K562 (cell line): ENCODE results near the gene TPBGL. TPM values are rescaled to one million over a fixed set of nuclear protein-coding genes. Genes with fewer than 3 reads are reported as not detected.

Experiments used
- CREB1 ChIP-seq, 2 experiments: sonication (generic) in 1 of 2; formaldehyde crosslinking in 1 of 2; IDR thresholded peaks; 2 replicates each; pipeline versions ENCODE4 v1.6.1 to v1.8.0; 2012 to 2022; ENCODE audit warnings: inconsistent platforms in 1 of 2, mild to moderate bottlenecking in 1 of 2, missing genetic modification reagents in 1 of 2, moderate library complexity in 1 of 2
- FOXA3 ChIP-seq, 2 experiments: fragments of 450-650 bp in 1 of 2; sonication (generic) in 1 of 2; formaldehyde crosslinking; IDR thresholded peaks in 1 of 2; conservative IDR thresholded peaks in 1 of 2; 2 replicates each; pipeline versions ENCODE4 v1.4.0 to v1.8.0; 2020 to 2022; ENCODE audit warnings: mild to moderate bottlenecking in 2 of 2, missing genetic modification reagents in 1 of 2
- FOXP1 ChIP-seq: sonication (generic); formaldehyde crosslinking; IDR thresholded peaks from 2 replicates; pipeline ENCODE4 v1.8.0; 2022; ENCODE audit warnings: mild to moderate bottlenecking, missing genetic modification reagents
- HDAC2 ChIP-seq: fragments of 450-650 bp; IDR thresholded peaks from 2 replicates; pipeline ENCODE4 v1.6.1; 2016; ENCODE audit warnings: mild to moderate bottlenecking
- KDM1A ChIP-seq, 2 experiments: fragments of 450-650 bp; IDR thresholded peaks; 2 replicates each; pipeline ENCODE4 v1.6.1; 2016; ENCODE audit warnings: mild to moderate bottlenecking in 2 of 2
- MAZ ChIP-seq, 2 experiments: fragments of 450-650 bp in 1 of 2; sonication (generic) in 1 of 2; formaldehyde crosslinking; IDR thresholded peaks in 1 of 2; conservative IDR thresholded peaks in 1 of 2; 2 replicates each; pipeline versions ENCODE4 v1.4.0 to v1.5.0; 2020; ENCODE audit warnings: mild to moderate bottlenecking in 1 of 2, missing genetic modification reagents in 1 of 2
- PHF8 ChIP-seq: fragments of 200-600 bp; sonication (generic); IDR thresholded peaks from 2 replicates; pipeline ENCODE4 v1.6.1; 2012; ENCODE audit warnings: mixed run types, mild to moderate bottlenecking, inconsistent platforms, low read length, moderate library complexity, borderline replicate concordance
- RBM14 ChIP-seq: fragments of 200-400 bp; formaldehyde crosslinking; IDR thresholded peaks from 2 replicates; pipeline ENCODE4 v1.6.1; 2018; ENCODE audit warnings: low read depth, mild to moderate bottlenecking, low read length, moderate library complexity, borderline replicate concordance; ENCODE audit not compliant: insufficient read depth
- RFX5 ChIP-seq: IDR thresholded peaks from 2 replicates; pipeline ENCODE4 v1.6.1; 2011; ENCODE audit warnings: low read depth, mild to moderate bottlenecking, improper control_type of control experiment, low read length
- RNF2 ChIP-seq: sonication (generic); IDR thresholded peaks from 2 replicates; pipeline ENCODE4 v1.6.1; 2016
- SMAD4 ChIP-seq: fragments of 250-450 bp; sonication (Bioruptor Pico); conservative IDR thresholded peaks from 2 replicates; pipeline ENCODE4 v1.8.0; 2021; ENCODE audit warnings: inconsistent platforms, mild to moderate bottlenecking, moderate library complexity
- SOX6 ChIP-seq: fragments of 450-650 bp; IDR thresholded peaks from 2 replicates; pipeline ENCODE4 v1.6.1; 2014; ENCODE audit warnings: mild to moderate bottlenecking
- TAL1 ChIP-seq: fragments of 450-650 bp; IDR thresholded peaks from 2 replicates; pipeline ENCODE4 v1.6.1; 2016; ENCODE audit warnings: mild to moderate bottlenecking
- ZFP36 ChIP-seq: fragments of 150-350 bp; IDR thresholded peaks from 2 replicates; pipeline ENCODE4 v1.6.1; 2018; ENCODE audit warnings: low read length, low read depth; ENCODE audit not compliant: partially characterized antibody
- polyA plus RNA-seq, 8 experiments: library from polyadenylated mRNA; depleted of rRNA in 4 of 8; stranded (reverse) in 5 of 8; unstranded in 3 of 8; fragments of >200 nt; fragmentation: Nextera tagmentation in 2 of 8; fragmentation: Illumina TruSeq in 1 of 8; extraction: Ambion mirVana in 2 of 8; extraction: Trizol in 1 of 8; gene quantifications; 2 replicates each; pipeline versions ENCODE4 v1.2.1 to v1.2.3, GENCODE V29; 2011 to 2014; ENCODE audit warnings: inconsistent platforms in 1 of 8, missing spikeins in 1 of 8
- total RNA-seq, 7 experiments: library from RNA; depleted of rRNA in 6 of 7; stranded (reverse); fragments of >200 nt in 6 of 7; fragmentation: Illumina TruSeq in 2 of 7; extraction: Trizol in 2 of 7; gene quantifications; 2 replicates each; pipeline versions ENCODE4 v1.2.1 to v1.2.3, GENCODE V29; 2011 to 2021; ENCODE audit warnings: low replicate concordance in 1 of 7
- TF ChIP-seq, protein P1 (sequence below), 2 experiments: fragments of 150-350 bp in 1 of 2; IDR thresholded peaks; 2 replicates each; pipeline ENCODE4 v1.6.1; 2012 to 2016; ENCODE audit warnings: low read depth in 2 of 2, low read length in 2 of 2, mild to moderate bottlenecking in 1 of 2, moderate library complexity in 1 of 2
- TF ChIP-seq, protein P2 (sequence below): sonication (generic); formaldehyde crosslinking; IDR thresholded peaks from 2 replicates; pipeline ENCODE4 v1.8.0; 2022; ENCODE audit warnings: missing genetic modification reagents, mild to moderate bottlenecking, moderate library complexity, borderline replicate concordance
- TF ChIP-seq, protein P3 (sequence below): fragments of 200-800 bp; sonication (Bioruptor generic); IDR thresholded peaks from 2 replicates; pipeline ENCODE4 v1.6.1; 2017; ENCODE audit warnings: missing genetic modification characterization, missing compliant biosample characterization
- TF ChIP-seq, protein P4 (sequence below), 3 experiments: fragments of 200-800 bp in 1 of 3; fragments of 250-450 bp in 1 of 3; fragments of 450-650 bp in 1 of 3; sonication (Bioruptor Pico) in 1 of 3; sonication (Bioruptor generic) in 1 of 3; formaldehyde crosslinking in 1 of 3; IDR thresholded peaks; 2 replicates each; pipeline versions ENCODE4 v1.6.1 to v1.8.0; 2016 to 2022; ENCODE audit warnings: mild to moderate bottlenecking in 2 of 3, missing genetic modification characterization in 2 of 3, missing compliant biosample characterization in 1 of 3, moderate library complexity in 1 of 3

The TPBGL gene
- total and polyA plus RNA-seq, 9 of the 15 experiments (the other 6 are each of a cell fraction or from before 2014, with no cell fraction given) = 0.04 to 0.11 (median 0.06) TPM; not detected in 6

DNA sequence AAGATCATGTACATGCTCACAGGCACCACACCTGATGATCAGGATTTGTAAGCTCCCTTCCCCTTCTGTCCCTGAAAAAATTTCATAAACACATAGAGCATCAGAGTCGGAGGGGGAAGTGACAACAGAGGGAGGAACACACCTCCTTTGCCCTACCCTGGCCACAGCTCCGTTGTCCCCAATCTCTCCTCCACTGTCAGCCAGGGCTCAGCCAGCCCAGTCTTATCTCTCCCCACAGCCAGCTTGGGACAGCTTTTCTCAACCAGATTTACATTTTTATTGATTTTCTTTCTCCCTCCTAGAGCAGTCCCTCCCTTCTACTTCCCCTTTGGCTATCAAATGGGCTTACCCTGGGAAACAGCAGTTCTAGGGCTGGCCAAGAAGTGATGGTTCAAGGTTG lies 32.1 kb upstream of the TPBGL start (continued):
- no peak for TF ChIP-seq FOXP1 (CRISPR knock-in tag)
- TF ChIP-seq, protein P1, sequence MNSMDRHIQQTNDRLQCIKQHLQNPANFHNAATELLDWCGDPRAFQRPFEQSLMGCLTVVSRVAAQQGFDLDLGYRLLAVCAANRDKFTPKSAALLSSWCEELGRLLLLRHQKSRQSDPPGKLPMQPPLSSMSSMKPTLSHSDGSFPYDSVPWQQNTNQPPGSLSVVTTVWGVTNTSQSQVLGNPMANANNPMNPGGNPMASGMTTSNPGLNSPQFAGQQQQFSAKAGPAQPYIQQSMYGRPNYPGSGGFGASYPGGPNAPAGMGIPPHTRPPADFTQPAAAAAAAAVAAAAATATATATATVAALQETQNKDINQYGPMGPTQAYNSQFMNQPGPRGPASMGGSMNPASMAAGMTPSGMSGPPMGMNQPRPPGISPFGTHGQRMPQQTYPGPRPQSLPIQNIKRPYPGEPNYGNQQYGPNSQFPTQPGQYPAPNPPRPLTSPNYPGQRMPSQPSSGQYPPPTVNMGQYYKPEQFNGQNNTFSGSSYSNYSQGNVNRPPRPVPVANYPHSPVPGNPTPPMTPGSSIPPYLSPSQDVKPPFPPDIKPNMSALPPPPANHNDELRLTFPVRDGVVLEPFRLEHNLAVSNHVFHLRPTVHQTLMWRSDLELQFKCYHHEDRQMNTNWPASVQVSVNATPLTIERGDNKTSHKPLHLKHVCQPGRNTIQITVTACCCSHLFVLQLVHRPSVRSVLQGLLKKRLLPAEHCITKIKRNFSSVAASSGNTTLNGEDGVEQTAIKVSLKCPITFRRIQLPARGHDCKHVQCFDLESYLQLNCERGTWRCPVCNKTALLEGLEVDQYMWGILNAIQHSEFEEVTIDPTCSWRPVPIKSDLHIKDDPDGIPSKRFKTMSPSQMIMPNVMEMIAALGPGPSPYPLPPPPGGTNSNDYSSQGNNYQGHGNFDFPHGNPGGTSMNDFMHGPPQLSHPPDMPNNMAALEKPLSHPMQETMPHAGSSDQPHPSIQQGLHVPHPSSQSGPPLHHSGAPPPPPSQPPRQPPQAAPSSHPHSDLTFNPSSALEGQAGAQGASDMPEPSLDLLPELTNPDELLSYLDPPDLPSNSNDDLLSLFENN (IDR thresholded peaks at IDR 0.05; ENCODE audit: low read depth in 2 of 2, low read length in 2 of 2) = peak in 1 of 2 experiments; percentile 89; a peak in 2 of 4 replicates
- TF ChIP-seq RBM14 = no peak
- no peak for TF ChIP-seq RFX5
- no peak; a peak in 1 of 4 replicates for TF ChIP-seq FOXA3 (CRISPR knock-in tag; conservative IDR thresholded peaks at IDR 0.05 in 1 of 2, IDR thresholded peaks at IDR 0.05 in 1 of 2)
- TF ChIP-seq PHF8 = no peak
- peak; percentile 98 for TF ChIP-seq HDAC2
- TF ChIP-seq, protein P2, sequence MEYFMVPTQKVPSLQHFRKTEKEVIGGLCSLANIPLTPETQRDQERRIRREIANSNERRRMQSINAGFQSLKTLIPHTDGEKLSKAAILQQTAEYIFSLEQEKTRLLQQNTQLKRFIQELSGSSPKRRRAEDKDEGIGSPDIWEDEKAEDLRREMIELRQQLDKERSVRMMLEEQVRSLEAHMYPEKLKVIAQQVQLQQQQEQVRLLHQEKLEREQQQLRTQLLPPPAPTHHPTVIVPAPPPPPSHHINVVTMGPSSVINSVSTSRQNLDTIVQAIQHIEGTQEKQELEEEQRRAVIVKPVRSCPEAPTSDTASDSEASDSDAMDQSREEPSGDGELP (CRISPR knock-in tag) = peak; percentile 79
- TF ChIP-seq, protein P3, sequence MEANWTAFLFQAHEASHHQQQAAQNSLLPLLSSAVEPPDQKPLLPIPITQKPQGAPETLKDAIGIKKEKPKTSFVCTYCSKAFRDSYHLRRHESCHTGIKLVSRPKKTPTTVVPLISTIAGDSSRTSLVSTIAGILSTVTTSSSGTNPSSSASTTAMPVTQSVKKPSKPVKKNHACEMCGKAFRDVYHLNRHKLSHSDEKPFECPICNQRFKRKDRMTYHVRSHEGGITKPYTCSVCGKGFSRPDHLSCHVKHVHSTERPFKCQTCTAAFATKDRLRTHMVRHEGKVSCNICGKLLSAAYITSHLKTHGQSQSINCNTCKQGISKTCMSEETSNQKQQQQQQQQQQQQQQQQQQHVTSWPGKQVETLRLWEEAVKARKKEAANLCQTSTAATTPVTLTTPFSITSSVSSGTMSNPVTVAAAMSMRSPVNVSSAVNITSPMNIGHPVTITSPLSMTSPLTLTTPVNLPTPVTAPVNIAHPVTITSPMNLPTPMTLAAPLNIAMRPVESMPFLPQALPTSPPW (CRISPR knock-in tag) = peak; percentile 59
- peak; percentile 40; the same call in 1 of the 2 replicates for TF ChIP-seq CREB1 (IDR thresholded peaks at IDR 0.05)
- 0 out of 2 replicates have a peak, but pooled peaks have one; percentile 26 for TF ChIP-seq CREB1 (CRISPR knock-in tag; IDR thresholded peaks at IDR 0.05)
- peak; percentile 80 for TF ChIP-seq SOX6
- TF ChIP-seq, protein P4, sequence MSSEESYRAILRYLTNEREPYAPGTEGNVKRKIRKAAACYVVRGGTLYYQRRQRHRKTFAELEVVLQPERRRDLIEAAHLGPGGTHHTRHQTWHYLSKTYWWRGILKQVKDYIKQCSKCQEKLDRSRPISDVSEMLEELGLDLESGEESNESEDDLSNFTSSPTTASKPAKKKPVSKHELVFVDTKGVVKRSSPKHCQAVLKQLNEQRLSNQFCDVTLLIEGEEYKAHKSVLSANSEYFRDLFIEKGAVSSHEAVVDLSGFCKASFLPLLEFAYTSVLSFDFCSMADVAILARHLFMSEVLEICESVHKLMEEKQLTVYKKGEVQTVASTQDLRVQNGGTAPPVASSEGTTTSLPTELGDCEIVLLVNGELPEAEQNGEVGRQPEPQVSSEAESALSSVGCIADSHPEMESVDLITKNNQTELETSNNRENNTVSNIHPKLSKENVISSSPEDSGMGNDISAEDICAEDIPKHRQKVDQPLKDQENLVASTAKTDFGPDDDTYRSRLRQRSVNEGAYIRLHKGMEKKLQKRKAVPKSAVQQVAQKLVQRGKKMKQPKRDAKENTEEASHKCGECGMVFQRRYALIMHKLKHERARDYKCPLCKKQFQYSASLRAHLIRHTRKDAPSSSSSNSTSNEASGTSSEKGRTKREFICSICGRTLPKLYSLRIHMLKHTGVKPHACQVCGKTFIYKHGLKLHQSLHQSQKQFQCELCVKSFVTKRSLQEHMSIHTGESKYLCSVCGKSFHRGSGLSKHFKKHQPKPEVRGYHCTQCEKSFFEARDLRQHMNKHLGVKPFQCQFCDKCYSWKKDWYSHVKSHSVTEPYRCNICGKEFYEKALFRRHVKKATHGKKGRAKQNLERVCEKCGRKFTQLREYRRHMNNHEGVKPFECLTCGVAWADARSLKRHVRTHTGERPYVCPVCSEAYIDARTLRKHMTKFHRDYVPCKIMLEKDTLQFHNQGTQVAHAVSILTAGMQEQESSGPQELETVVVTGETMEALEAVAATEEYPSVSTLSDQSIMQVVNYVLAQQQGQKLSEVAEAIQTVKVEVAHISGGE (CRISPR knock-in tag; IDR thresholded peaks at IDR 0.05) = peak in 1 of 3 experiments; percentile 78; a peak in 2 of 6 replicates
- TF ChIP-seq SMAD4 (CRISPR knock-in tag) = peak; percentile 87
- 0 out of 4 replicates have a peak, but pooled peaks of 1 of the 2 experiments have one; percentile 43 for TF ChIP-seq MAZ (CRISPR knock-in tag; conservative IDR thresholded peaks at IDR 0.05 in 1 of 2, IDR thresholded peaks at IDR 0.05 in 1 of 2)
- no peak for TF ChIP-seq ZFP36
- peak; percentile 78 for TF ChIP-seq RNF2
- peak; percentile 98 to 99 for TF ChIP-seq KDM1A (IDR thresholded peaks at IDR 0.05)
- TF ChIP-seq TAL1 = peak; percentile 93
